DMS79 (cell line): ENCODE data around the gene C2CD5.
"Not testable (repeated sequence)": the region's sequence is repeated elsewhere in the genome, so short reads cannot be mapped to it uniquely, and the experiment has no call there.

Experiments
- DNase-seq: peaks from one replicate; lab custom pipeline; 2025; lab: John Stamatoyannopoulos, UW

The C2CD5 gene

DNA sequence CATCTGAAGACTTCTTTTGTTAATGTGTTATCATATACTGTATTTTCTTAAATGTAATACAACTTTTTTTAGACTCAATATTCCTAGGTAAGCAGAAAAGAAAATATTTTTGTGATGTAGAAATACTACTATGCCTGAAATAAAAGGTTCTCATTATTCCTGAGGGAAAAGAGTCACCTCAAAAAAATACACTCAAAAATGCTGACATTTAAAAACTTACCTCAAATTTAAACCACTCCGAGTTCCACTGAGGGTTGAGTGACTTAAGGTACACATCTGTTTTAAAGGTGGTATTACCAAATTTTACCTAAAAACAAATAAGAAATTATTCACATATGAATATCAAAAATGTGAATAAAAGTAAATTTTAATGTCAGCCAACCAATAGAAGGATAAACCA is 9.3 kb downstream of the C2CD5 start:
- DNase-seq, result no peak

DNA sequence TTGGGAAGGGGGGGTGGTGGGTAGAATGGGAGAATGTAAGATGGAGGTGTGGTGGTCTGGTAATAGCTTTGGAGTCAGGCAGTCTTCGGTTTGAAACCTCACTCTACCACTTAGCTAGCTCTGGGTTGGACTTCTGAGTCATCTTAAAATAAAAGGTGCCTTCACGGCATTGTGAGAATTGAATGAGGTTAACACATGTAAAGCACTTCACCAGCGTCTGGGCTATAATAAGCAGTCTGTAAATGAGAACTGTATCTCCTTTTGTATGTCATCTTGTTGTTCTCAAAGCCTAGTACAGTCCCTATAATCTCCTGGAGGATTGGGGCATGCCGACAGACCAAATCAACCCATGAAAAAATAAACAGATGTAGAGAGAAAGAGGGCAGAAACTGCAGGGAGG is 11.2 kb downstream of the C2CD5 start:
- DNase-seq, result peak; percentile 94

DNA sequence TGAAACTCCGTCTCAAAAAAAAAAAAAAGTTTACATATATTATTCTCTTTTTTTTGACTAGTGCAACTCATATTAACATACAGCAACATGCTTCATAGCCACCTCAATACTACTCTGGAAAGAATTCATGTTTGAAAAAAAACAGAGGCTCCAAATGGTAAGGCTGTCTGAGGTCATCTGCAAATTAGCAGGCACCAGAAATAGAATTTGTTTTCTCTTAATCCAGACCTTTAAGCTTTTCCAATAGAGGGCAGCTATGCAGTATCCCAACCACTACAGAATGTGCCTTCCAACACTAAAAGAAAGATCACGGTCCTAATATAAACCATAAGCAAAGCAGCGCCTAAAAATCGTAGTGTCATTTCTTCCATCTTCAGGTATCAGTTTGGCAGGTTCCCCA is 12.0 kb downstream of the C2CD5 start:
- no peak for DNase-seq

DNA sequence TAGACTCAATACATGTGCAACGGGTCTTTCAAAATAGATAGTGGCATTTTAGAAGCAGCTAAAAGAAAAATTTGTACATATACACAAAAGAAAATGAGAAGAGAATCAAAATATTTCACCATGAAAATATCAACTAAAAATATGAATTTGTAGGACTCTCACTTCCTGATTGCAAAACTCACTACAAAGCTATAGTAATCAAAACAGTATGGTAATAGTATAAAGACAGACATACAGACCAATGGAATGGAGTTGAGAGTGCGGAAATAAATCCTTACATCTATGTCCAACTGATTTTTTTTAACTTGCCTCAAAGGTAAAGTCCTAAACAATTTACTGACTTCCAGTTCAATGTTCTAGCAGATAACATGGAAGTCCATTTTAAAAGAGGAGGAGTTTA is 13.1 kb downstream of the C2CD5 start:
- DNase-seq, result no peak

DNA sequence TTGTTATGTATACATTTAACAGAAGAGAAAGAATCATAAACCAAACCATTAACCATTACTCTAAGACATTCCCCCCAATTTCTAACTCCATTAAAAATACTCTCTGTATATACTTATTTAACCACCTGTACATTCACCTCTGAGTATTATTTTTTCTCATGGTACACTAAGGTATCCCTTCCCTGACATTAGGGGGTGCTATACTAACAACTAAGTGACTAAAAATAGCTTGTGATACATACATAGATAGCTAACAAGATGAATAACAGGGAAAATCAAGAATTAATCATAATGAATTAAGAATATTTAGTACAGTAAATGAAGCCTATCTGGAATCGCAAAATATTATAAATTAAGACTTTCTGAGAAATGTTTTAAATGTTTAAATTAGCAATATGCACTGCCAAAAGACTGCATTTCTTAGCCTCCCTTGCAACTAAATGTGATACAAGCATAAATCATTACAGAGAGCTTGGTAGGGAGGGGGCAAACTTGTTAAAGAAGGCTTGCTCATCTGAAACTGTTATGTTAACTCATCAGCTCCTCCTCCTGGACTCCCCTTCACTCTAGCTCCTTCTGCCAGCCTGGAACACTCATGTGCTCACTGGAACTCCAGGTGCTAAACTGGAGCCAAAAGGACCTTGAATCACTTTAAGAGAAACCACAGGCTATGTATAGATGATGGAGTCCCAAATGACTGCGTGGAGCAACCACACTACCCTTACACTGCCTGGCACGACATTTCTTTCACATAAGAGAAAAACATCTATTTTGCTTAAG is 14.9 kb downstream of the C2CD5 start:
- no peak for DNase-seq

DNA sequence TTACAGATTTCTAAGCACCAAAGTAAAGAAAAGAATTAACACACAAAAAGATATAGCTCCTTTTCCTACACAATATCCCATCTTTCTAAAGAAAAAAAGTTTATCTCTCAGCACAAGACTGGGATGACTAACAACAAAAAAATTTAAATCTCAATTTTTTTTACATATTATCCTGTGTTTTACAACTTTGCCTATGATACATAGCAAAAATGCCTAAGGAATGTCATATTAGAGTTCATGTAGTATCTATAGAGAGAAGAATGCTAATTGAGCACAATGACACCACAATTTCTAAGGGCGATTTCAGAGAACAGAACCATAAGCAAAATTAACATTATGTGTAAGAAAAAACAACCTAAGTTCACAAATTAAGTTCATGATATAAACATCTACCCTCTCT is 16.3 kb downstream of the C2CD5 start:
- no peak for DNase-seq

DNA sequence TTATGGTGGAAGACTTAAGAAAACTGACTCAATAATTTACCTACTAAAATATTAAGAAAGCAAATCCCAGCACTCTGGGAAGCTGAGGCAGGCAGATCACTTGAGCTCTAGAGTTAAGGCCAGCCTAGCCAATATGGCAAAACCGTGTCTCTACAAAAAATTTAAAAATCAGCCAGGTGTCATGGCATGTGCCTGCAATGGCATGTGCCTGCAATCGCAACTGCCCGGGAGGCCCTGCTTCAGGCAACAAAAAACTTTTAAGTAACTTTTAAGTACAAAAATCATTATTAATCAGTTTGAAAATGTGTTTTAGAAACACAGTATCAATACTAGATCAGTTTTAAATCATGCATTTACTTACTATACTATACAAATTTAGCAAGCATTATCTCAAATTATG is 17.5 kb downstream of the C2CD5 start:
- DNase-seq, result no peak

DNA sequence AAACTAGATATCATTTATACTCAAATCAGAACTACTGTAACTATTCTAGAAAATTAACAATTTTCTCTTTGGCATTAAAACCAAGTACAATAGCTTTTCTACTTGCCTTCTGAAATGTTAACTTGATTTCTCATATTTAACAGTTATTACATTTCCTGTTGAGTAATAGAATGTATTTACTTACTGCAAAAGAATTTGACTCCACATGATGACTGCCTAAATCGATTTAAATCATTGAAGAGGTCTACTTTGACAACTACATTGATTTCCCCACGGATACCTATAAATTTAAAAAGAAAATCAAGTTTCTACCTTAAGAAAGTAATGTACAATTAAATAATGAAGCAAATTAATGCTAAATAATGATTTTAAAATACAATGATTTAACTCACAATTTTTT is 18.9 kb downstream of the C2CD5 start:
- DNase-seq, result no peak

DNA sequence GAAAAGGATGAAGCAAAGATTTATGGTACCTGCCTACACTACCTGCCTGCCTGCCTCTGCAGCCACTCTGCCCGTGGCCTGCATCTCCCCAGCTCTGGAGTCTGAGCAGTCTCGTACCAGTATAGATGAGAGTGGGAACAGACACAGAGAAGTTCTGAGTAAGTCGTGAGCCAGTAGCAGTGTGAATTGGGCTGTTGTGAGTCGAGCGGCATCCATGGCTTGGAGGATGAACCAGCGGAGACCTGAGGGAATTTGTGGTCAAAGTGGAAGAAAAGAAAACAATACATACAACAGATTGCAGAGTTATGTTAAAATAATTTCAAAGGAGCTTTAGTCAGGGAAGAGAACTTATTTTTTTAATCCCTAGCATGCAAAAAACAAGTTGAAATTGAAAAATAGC is 25.3 kb downstream of the C2CD5 start:
- DNase-seq, result no peak

DNA sequence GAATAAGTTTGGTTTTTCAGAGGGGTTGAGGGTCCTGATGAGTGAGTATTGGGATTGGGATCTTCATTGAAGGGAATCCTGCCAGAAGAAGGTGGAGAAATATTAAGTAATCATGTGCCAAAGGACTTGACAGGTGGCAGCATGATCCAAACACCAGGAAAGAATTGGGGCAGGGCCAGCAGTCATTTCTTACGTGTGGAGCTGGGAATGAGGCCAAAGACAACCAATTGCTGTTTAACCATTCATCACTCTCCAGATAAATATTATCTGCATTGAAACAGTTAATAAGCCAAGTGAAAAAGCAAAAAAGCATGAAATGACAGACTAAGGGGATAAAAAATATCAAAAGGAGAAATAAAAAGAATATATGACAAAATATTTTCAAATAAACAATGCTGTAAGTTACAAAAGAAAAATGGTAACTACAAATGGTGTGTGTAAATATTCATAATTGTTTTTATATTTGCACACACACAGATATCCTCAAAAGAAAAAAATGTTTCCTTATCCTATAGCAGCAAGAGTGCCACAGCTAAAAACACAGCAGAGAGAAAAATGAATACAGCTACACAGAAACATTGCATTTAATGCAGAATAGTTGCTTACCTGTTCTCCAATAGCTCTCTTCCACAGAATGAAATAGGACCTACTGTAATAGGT is 26.2 kb downstream of the C2CD5 start:
- peak; percentile 38 for DNase-seq

DNA sequence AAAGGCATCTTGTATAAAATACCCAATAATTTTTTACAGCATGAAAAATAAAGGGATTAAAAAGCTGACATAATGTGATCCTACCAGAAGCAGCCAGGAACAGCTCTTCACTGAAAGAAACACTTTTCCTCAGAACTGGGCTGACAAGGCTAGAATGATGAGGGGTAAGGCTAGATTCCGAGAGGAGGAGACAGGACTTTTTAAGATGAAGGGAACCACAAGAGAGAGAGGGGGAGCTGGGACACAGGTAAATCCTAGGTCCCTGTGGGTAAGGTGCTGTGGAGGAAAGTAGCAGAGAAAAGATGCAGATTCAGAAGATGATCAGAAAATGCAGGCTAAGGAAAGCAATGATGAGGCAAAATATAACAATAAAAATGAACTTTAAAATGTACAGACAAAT is 29.5 kb downstream of the C2CD5 start:
- no peak for DNase-seq

DNA sequence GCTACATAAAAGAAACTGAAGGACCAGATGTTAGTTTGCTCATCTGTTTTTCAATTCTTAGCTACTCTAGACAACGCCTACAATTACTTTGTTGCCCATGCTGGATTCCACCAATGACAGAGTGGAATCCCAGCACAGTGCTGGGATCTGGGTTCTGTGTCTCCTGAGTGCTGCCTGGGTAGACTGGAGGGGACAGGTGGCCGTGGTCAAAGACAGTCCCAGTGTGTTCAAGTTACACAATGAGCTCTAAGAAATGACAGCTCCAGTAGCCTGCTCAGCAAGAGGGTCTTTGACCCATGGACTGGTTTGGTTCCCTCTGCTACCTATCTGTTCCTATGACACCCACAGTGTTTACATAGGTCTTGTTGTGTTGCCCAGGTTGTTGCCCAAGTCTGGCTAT is 38.5 kb downstream of the C2CD5 start:
- no peak for DNase-seq

DNA sequence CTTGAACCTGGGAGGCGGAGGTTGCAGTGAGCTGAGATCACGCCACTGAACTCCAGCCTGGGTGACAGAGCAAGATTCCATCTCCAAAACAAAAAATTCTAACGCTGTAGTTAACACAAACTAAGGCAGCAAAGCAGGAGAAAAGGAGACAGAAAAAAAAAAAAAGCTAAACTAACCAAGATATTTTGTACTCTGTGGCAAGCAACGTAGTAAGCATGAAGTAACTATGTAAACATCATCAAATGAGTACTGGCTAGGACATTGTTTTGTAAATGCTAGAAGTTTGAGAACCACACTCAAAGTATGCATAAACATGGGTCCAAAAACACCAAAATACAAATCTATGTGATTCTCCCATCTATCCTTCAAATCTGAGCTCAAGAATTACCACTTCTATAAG is 44.2 kb downstream of the C2CD5 start:
- DNase-seq, result no peak

DNA sequence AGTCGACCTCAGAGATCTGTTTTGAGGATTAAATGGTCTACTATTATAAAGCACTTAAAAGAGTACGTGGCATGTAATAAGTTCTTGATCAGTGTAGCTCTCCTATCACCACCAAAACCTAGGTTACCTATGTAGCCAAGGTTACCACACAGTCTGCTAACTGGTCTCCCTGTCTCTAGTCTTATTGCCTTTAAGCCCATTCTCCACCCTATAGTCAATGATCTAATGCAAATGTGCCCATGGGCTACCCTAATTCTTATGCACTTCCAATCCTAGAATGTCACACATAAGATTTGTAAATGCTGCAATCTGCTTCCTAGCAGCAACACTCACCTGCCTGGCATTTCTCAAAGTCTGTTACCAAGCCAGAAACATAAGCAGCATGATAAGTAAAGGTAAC is 44.9 kb downstream of the C2CD5 start:
- no peak for DNase-seq

DNA sequence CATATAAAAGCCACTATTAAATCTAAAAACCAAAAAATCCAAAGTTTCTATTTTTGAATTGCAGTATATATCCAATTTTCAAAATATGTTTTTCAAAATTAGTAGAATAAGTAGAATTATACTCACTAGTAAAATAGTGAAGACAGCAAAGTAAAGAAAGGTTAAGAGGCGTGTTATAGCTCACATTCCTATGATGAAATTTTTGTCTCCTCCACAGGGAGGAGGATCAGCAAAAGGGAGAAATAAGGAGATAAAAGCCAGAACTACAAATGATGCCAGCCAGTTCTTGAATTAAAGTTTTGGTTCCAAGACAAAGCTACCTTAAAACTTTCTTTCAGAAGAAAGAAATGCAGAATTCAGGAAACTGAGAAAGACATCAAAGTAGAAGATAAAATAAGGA is 50.0 kb downstream of the C2CD5 start:
- no peak for DNase-seq

DNA sequence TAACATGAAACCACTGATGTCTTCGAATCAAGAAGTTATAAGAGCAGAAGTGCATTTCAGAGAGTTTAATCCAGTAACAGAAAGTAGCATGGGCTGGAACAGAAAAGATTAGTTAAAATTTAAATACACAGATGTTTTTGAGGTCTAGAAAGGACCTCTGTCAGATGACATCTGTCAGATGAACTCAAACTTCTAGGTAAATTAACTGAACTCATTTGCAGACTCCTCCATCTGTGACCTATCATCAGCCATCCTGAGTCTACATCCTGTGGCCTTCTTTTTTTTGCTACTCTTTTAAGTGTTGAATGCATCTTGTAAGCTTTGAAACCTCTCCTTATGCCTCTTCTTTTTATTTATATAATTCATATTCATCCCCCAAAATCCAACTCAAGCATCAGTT is 53.3 kb downstream of the C2CD5 start:
- no peak for DNase-seq

DNA sequence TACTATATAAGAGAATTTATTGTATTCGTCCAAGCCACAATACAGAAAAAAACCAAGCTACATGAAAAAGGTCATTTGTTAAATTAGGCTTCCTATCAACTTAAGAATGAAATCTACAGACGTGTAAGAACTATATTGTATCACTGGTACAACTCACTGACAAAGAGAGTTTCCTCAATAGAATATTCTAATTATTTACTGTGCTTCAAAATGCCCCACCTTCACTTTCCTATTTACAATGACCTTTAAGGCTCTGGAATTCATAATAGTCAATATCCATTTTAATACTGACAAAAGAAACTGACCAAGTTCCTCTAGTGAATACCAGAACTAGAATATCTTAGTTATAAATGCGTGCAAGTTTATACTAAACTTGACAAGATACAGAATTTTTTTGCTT is 55.9 kb downstream of the C2CD5 start:
- no peak for DNase-seq

DNA sequence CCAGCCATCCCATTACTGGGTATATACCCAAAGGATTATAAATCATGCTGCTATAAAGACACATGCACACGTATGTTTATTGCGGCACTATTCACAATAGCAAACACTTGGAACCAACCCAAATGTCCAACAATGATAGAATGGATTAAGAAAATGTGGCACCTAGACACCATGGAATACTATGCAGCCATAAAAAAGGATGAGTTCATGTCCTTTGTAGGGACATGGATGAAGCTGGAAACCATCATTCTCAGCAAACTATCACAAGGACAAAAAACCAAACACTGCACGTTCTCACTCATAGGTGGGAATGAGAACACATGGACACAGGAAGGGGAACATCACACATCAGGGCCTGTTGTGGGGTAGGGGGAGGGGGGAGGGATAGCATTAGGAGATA is 56.7 kb downstream of the C2CD5 start:
- not testable (repeated sequence) for DNase-seq

DNA sequence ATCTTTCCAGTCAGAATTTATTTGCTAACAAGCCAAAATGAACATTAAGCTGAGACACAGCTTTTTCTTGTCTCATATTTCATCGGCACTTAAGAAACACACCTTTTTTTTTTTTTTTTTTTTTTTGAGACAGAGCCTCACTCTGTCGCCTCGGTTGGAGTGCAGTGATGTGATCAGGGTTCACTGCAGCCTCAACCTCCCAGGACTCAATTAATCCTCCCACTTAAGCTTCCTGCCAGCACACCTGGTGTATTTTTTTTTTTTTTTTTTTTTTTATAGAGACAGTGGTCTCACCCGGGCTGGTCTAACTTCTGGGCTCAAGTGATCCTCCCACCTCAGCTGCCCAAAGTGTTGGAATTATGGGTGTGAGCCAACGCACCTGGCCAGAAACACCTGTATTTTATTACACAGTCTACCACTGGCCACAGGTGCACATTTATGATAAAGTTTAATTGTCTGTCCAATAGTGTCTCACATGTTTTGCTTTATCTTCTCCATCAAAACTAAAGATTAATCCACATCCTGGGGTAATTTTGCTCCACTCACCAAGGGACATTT is 62.7 kb downstream of the C2CD5 start:
- DNase-seq, result peak; percentile 44

DNA sequence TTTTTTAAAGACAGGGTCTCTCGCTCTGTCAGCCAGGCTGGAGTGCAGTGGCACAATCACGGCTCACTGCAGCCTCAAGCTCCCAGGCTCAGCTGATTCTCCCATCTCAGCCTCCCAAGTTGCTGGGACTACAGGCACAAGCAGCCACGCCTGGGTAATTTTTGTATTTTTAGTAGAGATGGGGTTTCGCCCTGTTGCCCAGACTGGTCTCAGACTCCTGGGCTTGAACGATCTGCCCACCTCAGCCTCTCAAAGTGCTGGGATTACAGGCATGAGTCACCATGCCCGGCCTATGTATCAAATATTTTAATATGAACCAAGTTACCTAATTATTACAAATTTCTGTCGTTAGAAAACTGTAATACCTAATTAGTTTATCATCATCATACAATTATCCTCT is 63.5 kb downstream of the C2CD5 start:
- DNase-seq, result not testable (repeated sequence)

DNA sequence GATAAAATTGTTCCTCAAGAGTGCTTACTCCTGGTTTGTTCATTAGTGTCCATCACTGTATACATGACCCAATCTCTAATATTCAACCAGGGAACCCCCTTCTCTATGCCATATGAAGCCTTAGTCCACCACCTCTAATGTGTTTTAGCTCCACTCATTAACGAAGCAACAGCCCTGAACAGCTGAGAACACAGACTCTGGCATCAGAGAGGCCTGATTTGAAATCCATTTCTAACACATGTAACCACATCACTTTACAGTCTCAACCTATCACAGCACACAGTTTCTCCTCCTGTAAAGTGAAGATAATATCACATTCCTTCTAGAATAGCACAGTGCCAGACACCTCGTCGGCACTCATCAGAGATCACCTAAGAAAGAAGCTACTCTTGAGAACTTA is 64.3 kb downstream of the C2CD5 start:
- no peak for DNase-seq

DNA sequence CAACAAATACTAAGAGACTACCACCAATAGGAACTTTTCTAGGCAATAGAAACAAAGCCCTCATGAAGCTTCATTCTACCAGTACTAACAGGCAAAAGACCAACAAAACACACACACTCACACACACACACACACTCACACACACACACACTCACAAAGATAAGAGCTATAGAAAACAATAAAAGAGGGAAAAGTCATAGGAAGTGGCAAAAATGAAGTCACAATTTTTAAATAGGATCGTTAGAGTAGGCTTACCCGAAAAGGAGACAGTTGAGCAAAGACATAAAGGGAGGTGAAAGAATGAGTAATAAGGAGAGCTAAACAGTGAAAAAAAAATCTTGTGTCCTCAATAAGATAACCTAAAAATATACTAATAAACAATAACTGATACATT is 66.5 kb downstream of the C2CD5 start:
- no peak for DNase-seq

DNA sequence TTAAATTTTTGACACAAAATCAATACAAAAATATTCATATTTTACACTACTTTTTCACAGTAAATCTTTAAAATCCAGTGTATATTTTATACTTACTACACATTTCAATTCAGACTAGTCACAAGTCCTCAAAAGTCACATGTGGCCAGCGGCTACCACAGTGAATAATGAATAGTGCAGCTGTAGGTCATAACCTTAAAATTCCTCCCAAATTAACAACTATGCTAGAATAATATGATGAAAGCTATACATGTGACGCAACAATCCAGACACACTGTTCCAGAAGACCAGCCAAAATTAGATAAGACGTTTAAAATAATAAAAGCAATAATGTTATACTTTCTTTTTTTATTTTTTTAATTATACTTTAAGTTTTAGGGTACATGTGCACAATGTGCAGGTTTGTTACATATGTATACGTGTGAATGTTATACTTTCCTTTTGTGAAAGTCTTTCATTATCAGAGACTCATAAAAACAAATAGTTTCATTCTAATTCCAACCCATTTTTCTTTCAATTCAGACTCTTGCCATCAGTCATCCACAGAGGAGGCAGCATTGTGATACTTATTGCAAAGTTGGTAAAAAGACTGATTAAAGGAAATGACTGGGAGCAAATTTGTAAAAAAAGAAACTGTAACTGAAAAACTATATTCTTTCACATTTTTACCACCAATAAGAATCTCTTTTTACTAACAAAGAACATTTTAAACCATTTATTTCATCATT is 67.0 kb downstream of the C2CD5 start:
- DNase-seq, result no peak
